ENCODE data around the gene CD200R1L. TPM values are rescaled to one million over a fixed set of nuclear protein-coding genes. Genes with fewer than 3 reads are reported as not detected.

The CD200R1L gene
- total RNA-seq, 1 experiment from 2014 or later, result not detected

GRCh38 chr3:112775011-112775742 lies 71.5 kb downstream of the CD200R1L start:
- H3K4me1 ChIP-seq (ENCODE audit: control insufficient read depth, insufficient read depth, low read length), result no peaks in the 10 kb centered on the region
- ATAC-seq, result no peak
- POLR2A ChIA-PET, result no interaction called here
- no peak for DNase-seq (ENCODE audit: low read depth, low spot score)
- in situ Hi-C loops (cut with HindIII; ENCODE audit: low pct_unique_long_range_greater_than_20kb, low sequenced_read_pairs), result no loop called here
- H3K27me3 ChIP-seq (ENCODE audit: control insufficient read depth, insufficient read depth, low read length), result no peaks in the 10 kb centered on the region
- no peaks in the 10 kb centered on the region for H3K9me3 ChIP-seq (ENCODE audit: control insufficient read depth, insufficient read depth, low read depth, low read length)
- intact Hi-C loops (cut with micrococcal nuclease; ENCODE audit: unreplicated experiment), result no loop called here
- no peaks in the 10 kb centered on the region for H3K36me3 ChIP-seq (ENCODE audit: control insufficient read depth, insufficient read depth, low read length)
- no peak overlapping the region for H3K4me3 ChIP-seq (ENCODE audit: low read depth in 2 of 2, low read length in 2 of 2)
- BruUV-seq (replicated peaks), result no TSS peak
- CTCF ChIA-PET, result no interaction called here
- TF ChIP-seq SIN3A (IDR thresholded peaks at IDR 0.05; ENCODE audit: borderline replicate concordance, insufficient read depth, low read depth, low read length) (no peak), POLR2AphosphoS5 (IDR thresholded peaks at IDR 0.05; ENCODE audit: low read depth, low read length) (no peak), CTCF (IDR thresholded peaks at IDR 0.05) (no peak), REST (IDR thresholded peaks at IDR 0.05; ENCODE audit: insufficient read depth in 1 of 2, low read depth in 2 of 2, low read length in 1 of 2) (no peak), TCF7L2 (IDR thresholded peaks at IDR 0.05; ENCODE audit: low read depth, low read length) (no peak)
- H3K27ac ChIP-seq (ENCODE audit: low read length), result no peak overlapping the region

- in situ Hi-C loops (cut with HindIII; ENCODE audit: low pct_unique_long_range_greater_than_20kb, low sequenced_read_pairs) (no loop called here), intact Hi-C loops (cut with micrococcal nuclease; ENCODE audit: unreplicated experiment) (no loop called here)
- Histone ChIP-seq H3K27ac (ENCODE audit: low read length) (no peak overlapping the region), H3K9me3 (ENCODE audit: control insufficient read depth, insufficient read depth, low read depth, low read length) (no peaks in the 10 kb centered on the region), H3K4me1 (ENCODE audit: control insufficient read depth, insufficient read depth, low read length) (no peaks in the 10 kb centered on the region), H3K27me3 (ENCODE audit: control insufficient read depth, insufficient read depth, low read length) (no peaks in the 10 kb centered on the region), H3K4me3 (ENCODE audit: low read depth in 2 of 2, low read length in 2 of 2) (no peak overlapping the region), H3K36me3 (ENCODE audit: control insufficient read depth, insufficient read depth, low read length) (no peaks in the 10 kb centered on the region)
- TF ChIP-seq SIN3A (IDR thresholded peaks at IDR 0.05; ENCODE audit: borderline replicate concordance, insufficient read depth, low read depth, low read length) (no peak), POLR2AphosphoS5 (IDR thresholded peaks at IDR 0.05; ENCODE audit: low read depth, low read length) (no peak), REST (IDR thresholded peaks at IDR 0.05; ENCODE audit: insufficient read depth in 1 of 2, low read depth in 2 of 2, low read length in 1 of 2) (no peak), CTCF (IDR thresholded peaks at IDR 0.05) (no peak), TCF7L2 (IDR thresholded peaks at IDR 0.05; ENCODE audit: low read depth, low read length) (no peak)
- ChIA-PET CTCF (interaction anchor here (0.6 kb wide), 1 partner anchor 1754 kb away, joined by 4 read pairs; no protein-coding TSS in a partner anchor), POLR2A (no interaction called here)
- BruUV-seq (replicated peaks), result no TSS peak
- DNase-seq (ENCODE audit: low read depth, low spot score) (peak; percentile 24), ATAC-seq (no peak)
These were observed 72.3 kb downstream of the CD200R1L start for GRCh38 chr3:112774293-112774926.

All from Panc1 (cell line).